Neural cell (in vitro differentiated cells): ENCODE results near the gene COG5. TPM values are rescaled to one million over a fixed set of nuclear protein-coding genes. Genes with fewer than 3 reads are reported as not detected.

Experiments used
- H2AFZ ChIP-seq: fragments of 200-600, 300-800 bp; sonication (generic), shearing (Covaris generic); 2 replicates; pipeline ENCODE4 v1.6.0; 2014; ENCODE audit warnings: low read depth, mild to moderate bottlenecking, antibody characterized with exemption, low read length, moderate library complexity
- H3F3A ChIP-seq: fragments of 200-600 bp; shearing (Covaris generic); 2 replicates; pipeline ENCODE4 v1.6.1; 2016; ENCODE audit warnings: mild to moderate bottlenecking, moderate library complexity, mixed read lengths, antibody characterized with exemption, low read length; ENCODE audit not compliant: insufficient read depth, poor library complexity, severe bottlenecking
- H3K27ac ChIP-seq: fragments of 200-600, 300-800 bp; sonication (generic), shearing (Covaris generic); 2 replicates; pipeline ENCODE4 v1.5.1; 2014; ENCODE audit warnings: mild to moderate bottlenecking, low read length, moderate library complexity
- H3K27me3 ChIP-seq: fragments of 300-800, 200-600 bp; sonication (generic), shearing (Covaris generic); 2 replicates; pipeline ENCODE4 v1.6.0; 2014; ENCODE audit warnings: mild to moderate bottlenecking, low read depth, low read length, moderate library complexity; ENCODE audit not compliant: insufficient read depth
- H3K36me3 ChIP-seq: fragments of 300-800, 200-600 bp; sonication (generic), shearing (Covaris generic); 2 replicates; pipeline ENCODE4 v1.5.1; 2014; ENCODE audit warnings: mild to moderate bottlenecking, antibody characterized with exemption, low read length, moderate library complexity; ENCODE audit not compliant: insufficient read depth
- H3K4me2 ChIP-seq: fragments of 300-800, 200-600 bp; sonication (generic), shearing (Covaris generic); 2 replicates; pipeline ENCODE4 v1.6.0; 2014; ENCODE audit warnings: mild to moderate bottlenecking, low read length
- H3K4me3 ChIP-seq: fragments of 300-800, 200-600 bp; sonication (generic), shearing (Covaris generic); 2 replicates; pipeline ENCODE4 v1.5.1; 2014; ENCODE audit warnings: mild to moderate bottlenecking, low read length, moderate library complexity
- H3K79me2 ChIP-seq: fragments of 200-600 bp; shearing (Covaris generic); replicated peaks from 2 replicates; pipeline ENCODE4 v1.6.0; 2014; ENCODE audit warnings: mild to moderate bottlenecking, low read length, moderate library complexity; ENCODE audit not compliant: insufficient read depth
- H3K9ac ChIP-seq: fragments of 300-800, 200-600 bp; sonication (generic), shearing (Covaris generic); 2 replicates; pipeline ENCODE4 v1.6.1; 2016; ENCODE audit warnings: mild to moderate bottlenecking, low read length, mixed read lengths
- H3K9me2 ChIP-seq: fragments of 200-600 bp; shearing (Covaris generic); 2 replicates; pipeline ENCODE4 v1.6.1; 2016; ENCODE audit warnings: mild to moderate bottlenecking, low read length, mixed read lengths; ENCODE audit not compliant: insufficient read depth
- H3K9me3 ChIP-seq: fragments of 200-600, 300-800 bp; sonication (generic), shearing (Covaris generic); 2 replicates; pipeline ENCODE4 v1.6.1; 2016; ENCODE audit warnings: mild to moderate bottlenecking, mixed run types, low read length, moderate library complexity, mixed read lengths
- H4K20me1 ChIP-seq: fragments of 200-600 bp; shearing (Covaris generic); 2 replicates; pipeline ENCODE4 v1.6.1; 2016; ENCODE audit warnings: mild to moderate bottlenecking, mixed run types; ENCODE audit not compliant: insufficient read depth
- CTCF ChIP-seq: fragments of 450-650 bp; IDR thresholded peaks from 2 replicates; pipeline ENCODE4 v1.5.1; 2014; ENCODE audit warnings: antibody characterized with exemption, mild to moderate bottlenecking, moderate library complexity; ENCODE audit not compliant: poor library complexity, severe bottlenecking
- EP300 ChIP-seq: fragments of 450-650 bp; conservative IDR thresholded peaks from 2 replicates; pipeline ENCODE4 v1.6.1; 2014; ENCODE audit warnings: antibody characterized with exemption, mild to moderate bottlenecking, moderate library complexity; ENCODE audit not compliant: poor library complexity, severe bottlenecking
- EZH2 ChIP-seq: fragments of 200-600, 300-800 bp; shearing (Covaris generic), sonication (generic); IDR thresholded peaks from 2 replicates; pipeline ENCODE4 v1.6.1; 2014; ENCODE audit warnings: antibody characterized with exemption, low read length, borderline replicate concordance, mild to moderate bottlenecking; ENCODE audit not compliant: insufficient read depth, poor library complexity, severe bottlenecking
- MXI1 ChIP-seq: fragments of 450-650 bp; conservative IDR thresholded peaks from 2 replicates; pipeline ENCODE4 v1.6.1; 2014; ENCODE audit warnings: antibody characterized with exemption, mild to moderate bottlenecking; ENCODE audit not compliant: poor library complexity, severe bottlenecking
- POLR2AphosphoS5 ChIP-seq: IDR thresholded peaks from 2 replicates; pipeline ENCODE4 v1.6.1; 2012
- RAD21 ChIP-seq: fragments of 450-650 bp; conservative IDR thresholded peaks from 2 replicates; pipeline ENCODE4 v1.6.1; 2014; ENCODE audit warnings: antibody characterized with exemption, mild to moderate bottlenecking, moderate library complexity
- REST ChIP-seq: IDR thresholded peaks from 2 replicates; pipeline ENCODE4 v1.6.1; 2012; ENCODE audit warnings: borderline replicate concordance
- SMC3 ChIP-seq: fragments of 450-650 bp; conservative IDR thresholded peaks from 2 replicates; pipeline ENCODE4 v1.6.1; 2014; ENCODE audit warnings: antibody characterized with exemption, mild to moderate bottlenecking, moderate library complexity; ENCODE audit not compliant: poor library complexity
- TAF1 ChIP-seq: IDR thresholded peaks from 2 replicates; pipeline ENCODE4 v1.6.1; 2012; ENCODE audit warnings: low read depth
- polyA plus RNA-seq: library from polyadenylated mRNA; depleted of rRNA; stranded (reverse); fragments of >200 nt; gene quantifications from 2 replicates; pipeline ENCODE4 v1.2.3, GENCODE V29; 2014

Gene COG5
- polyA plus RNA-seq, 1 donor from 2014 or later: 13.3 TPM

GRCh38 chr7:107597953-107598352 is 34.2 kb upstream of the COG5 start:
- no peaks in the 10 kb centered on the region for H3F3A ChIP-seq
- H3K9me3 ChIP-seq: no peaks in the 10 kb centered on the region
- H3K27ac ChIP-seq: no peak overlapping the region
- H3K27me3 ChIP-seq: no peaks in the 10 kb centered on the region
- no peak overlapping the region for H3K4me3 ChIP-seq
- no peaks in the 10 kb centered on the region for H4K20me1 ChIP-seq
- H3K9me2 ChIP-seq: no peaks in the 10 kb centered on the region
- TF ChIP-seq POLR2AphosphoS5: no peak
- no peak for TF ChIP-seq SMC3
- TF ChIP-seq REST: no peak
- no peak for TF ChIP-seq MXI1
- TF ChIP-seq EZH2: no peak
- no peak overlapping the region for H2AFZ ChIP-seq
- no peaks in the 10 kb centered on the region for H3K79me2 ChIP-seq
- no peak overlapping the region for H3K4me2 ChIP-seq
- peaks cover 10% of the 10 kb centered on the region for H3K36me3 ChIP-seq
- no peak overlapping the region for H3K9ac ChIP-seq

GRCh38 chr7:107597582-107597916 is 33.8 kb upstream of the COG5 start:
- H3K4me2 ChIP-seq: no peak overlapping the region
- TF ChIP-seq MXI1 (no peak), RAD21 (no peak), EP300 (no peak), EZH2 (no peak), SMC3 (no peak), REST (no peak), CTCF (no peak), TAF1 (no peak), POLR2AphosphoS5 (no peak)
- H2AFZ ChIP-seq: no peak overlapping the region
- H3K9ac ChIP-seq: no peak overlapping the region
- H3K27me3 ChIP-seq: no peaks in the 10 kb centered on the region
- no peaks in the 10 kb centered on the region for H4K20me1 ChIP-seq
- H3K9me3 ChIP-seq: no peaks in the 10 kb centered on the region
- no peak overlapping the region for H3K4me3 ChIP-seq
- no peak overlapping the region for H3K27ac ChIP-seq
- peaks cover 10% of the 10 kb centered on the region for H3K36me3 ChIP-seq
- H3K79me2 ChIP-seq: no peaks in the 10 kb centered on the region
- no peaks in the 10 kb centered on the region for H3F3A ChIP-seq
- no peaks in the 10 kb centered on the region for H3K9me2 ChIP-seq
